Ectodermal cell (in vitro differentiated cells): ENCODE results near the gene FRG2.
"Not testable (repeated sequence)": the region's sequence is repeated elsewhere in the genome, so short reads cannot be mapped to it uniquely, and the experiment has no call there.

ENCODE experiments used
- H3K27ac ChIP-seq: 2 replicates; pipeline ENCODE4 v1.7.0; 2013; ENCODE audit warnings: mild to moderate bottlenecking, low read depth, low read length; ENCODE audit not compliant: insufficient read depth, poor library complexity, severe bottlenecking
- H3K27me3 ChIP-seq: 2 replicates; pipeline ENCODE4 v1.7.0; 2013; ENCODE audit warnings: mild to moderate bottlenecking, low read length; ENCODE audit not compliant: insufficient read depth, control insufficient read depth, poor library complexity, severe bottlenecking
- H3K36me3 ChIP-seq: one replicate; pipeline ENCODE4 v1.7.0; 2013; ENCODE audit warnings: low read length; ENCODE audit not compliant: control insufficient read depth, insufficient read depth
- H3K4me1 ChIP-seq: one replicate; pipeline ENCODE4 v1.7.0; 2013; ENCODE audit warnings: low read length; ENCODE audit not compliant: control insufficient read depth, insufficient read depth
- H3K4me3 ChIP-seq: 2 replicates; pipeline ENCODE4 v1.7.0; 2013; ENCODE audit warnings: low read depth, low read length, control low read depth; ENCODE audit not compliant: insufficient read depth
- H3K9me3 ChIP-seq: 2 replicates; pipeline ENCODE4 v1.7.0; 2013; ENCODE audit warnings: mild to moderate bottlenecking, low read length, moderate library complexity; ENCODE audit not compliant: control insufficient read depth
- WGBS, 2 experiments: methylation state at CpG; one replicate each; pipeline ENCODE4 v1.1.7; 2013; ENCODE audit warnings: missing lambda C conversion rate in 2 of 2; 5-methylcytosine and 5-hydroxymethylcytosine counted together

The FRG2 gene

DNA sequence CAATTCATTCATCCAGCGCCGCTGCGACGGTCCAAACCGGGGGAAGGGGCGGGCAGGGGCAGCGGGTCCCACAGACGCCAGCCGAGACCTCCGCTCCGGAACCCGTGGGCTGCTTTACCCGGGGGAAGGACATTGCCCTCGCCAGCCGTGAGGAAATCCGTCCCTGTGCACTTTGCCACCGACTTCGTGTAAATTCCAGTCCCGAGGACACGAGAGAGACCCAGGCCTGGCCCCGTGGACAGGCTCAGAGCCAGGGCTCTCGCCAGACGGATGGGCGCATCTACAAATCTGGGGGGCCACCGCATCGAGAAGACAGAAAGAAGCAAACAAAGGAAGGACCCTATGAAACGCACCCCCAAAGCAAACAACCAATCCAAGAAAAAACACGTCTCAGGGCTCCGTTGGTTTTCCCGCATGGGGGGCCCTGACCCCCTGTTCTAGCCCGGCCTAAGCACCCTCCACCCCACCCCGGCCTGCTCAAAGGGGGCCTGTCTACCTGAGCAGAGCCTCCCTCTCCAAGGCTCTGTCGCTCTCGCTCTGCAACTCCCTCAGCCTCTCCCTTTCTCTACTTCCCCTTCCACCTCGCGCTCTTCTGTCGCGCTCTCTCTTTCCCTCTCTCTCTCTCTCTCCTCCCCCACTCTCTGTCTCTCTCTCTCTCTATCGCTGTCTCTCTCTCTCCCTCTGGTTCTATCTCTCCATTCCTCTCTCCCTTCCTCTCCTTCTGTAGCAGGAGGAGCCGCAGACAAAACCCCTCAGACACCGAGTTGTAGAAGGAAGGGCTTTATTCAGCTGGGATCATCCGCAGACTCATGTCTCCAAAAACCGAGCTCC, 11.3 kb downstream of the FRG2 start:
- no peaks in the 10 kb centered on the region for H3K4me1 ChIP-seq
- peaks cover 25% of the 10 kb centered on the region for H3K27me3 ChIP-seq
- WGBS, 2 experiments: 79 to 81% methylated on average over 43 of the region's 43 CpGs
- no peak overlapping the region for H3K27ac ChIP-seq
- H3K4me3 ChIP-seq: no peak overlapping the region
- peaks cover 6% of the 10 kb centered on the region for H3K9me3 ChIP-seq
- no peaks in the 10 kb centered on the region for H3K36me3 ChIP-seq

DNA sequence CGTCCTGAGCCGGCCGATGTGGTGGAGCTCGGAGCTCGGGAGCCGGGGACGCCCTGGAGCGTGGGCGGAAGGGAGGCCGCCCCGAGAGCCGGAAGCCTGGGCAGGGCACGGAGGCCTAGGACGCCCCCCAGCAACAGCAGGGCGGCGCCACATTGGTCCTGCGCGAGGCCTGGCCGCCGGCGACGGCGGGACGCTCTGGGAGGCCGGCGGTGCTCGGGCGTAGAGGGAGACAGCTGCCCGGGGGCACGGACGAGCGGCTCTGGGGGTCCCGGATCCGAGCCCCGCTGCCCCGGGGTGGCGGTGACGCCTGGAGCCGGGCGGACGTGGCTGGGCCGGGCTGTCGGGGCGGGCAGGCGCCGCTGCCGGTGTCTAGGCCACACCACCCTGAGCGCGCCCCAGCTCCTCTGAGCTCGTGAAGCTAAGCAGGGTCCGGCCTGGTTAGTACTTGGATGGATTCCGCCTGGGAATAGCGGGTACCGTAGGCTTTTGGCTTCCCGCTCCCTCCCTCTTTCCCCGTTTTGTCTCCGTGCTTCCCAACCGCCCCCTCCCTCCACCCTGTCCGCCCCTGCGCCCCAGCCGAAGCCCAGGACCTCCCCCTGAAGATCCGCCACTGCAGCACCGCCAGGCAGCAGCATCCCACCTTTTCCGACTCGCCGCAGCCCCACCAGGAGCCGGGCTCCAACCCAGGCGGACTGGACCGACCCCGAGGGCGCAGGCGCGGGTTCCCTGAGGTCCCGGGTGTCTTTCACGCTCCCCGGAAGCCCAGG, 12.1 kb downstream of the FRG2 start:
- peaks cover 25% of the 10 kb centered on the region for H3K27me3 ChIP-seq
- 74 to 75% methylated on average over 76 of the region's 76 CpGs for WGBS, 2 experiments
- peaks cover 6% of the 10 kb centered on the region for H3K9me3 ChIP-seq
- H3K36me3 ChIP-seq: no peaks in the 10 kb centered on the region
- no peak overlapping the region for H3K27ac ChIP-seq
- no peaks in the 10 kb centered on the region for H3K4me1 ChIP-seq
- H3K4me3 ChIP-seq: no peak overlapping the region

- H3K36me3 ChIP-seq, H3K9me3 ChIP-seq, H3K27ac ChIP-seq, H3K4me3 ChIP-seq, H3K4me1 ChIP-seq, H3K27me3 ChIP-seq: not testable (repeated sequence)
- WGBS, 2 experiments: 93 to 100% methylated on average over 1 of the region's 3 CpGs
Observed at GRCh38 chr4:189989941-189990340, 37.1 kb downstream of the FRG2 start.

DNA sequence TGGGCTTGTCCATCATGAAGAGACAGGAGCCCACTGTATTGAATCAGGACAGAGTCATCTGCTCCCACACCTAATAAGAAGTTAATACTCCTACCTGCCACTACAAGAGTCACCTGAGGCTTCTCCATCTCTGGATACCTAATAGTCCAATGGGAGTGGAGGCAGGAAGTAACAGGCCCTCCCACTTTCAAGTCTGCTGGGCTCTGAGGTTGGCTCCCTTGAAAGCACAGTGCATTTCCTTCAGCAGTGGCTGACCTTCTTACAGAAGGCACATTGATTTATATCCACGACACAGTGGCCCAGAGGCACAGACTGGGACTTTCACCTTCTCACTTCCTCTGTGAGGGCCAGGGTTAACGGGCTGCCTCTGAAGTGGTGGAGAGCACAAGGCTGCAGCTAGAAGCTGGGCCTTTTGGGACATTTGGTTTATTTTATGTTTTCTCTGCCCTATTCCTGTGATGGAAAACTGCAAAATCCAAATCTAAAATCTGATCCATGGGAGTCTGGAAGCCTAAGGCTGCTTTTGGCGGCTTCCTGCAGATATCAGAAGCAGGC, 38.1 kb downstream of the FRG2 start:
- Histone ChIP-seq H3K4me3 (no peak overlapping the region), H3K27me3 (no peaks in the 10 kb centered on the region), H3K9me3 (no peaks in the 10 kb centered on the region), H3K4me1 (no peaks in the 10 kb centered on the region), H3K27ac (no peak overlapping the region), H3K36me3 (no peaks in the 10 kb centered on the region)
- WGBS, 2 experiments: 69 to 71% methylated on average over 3 of the region's 3 CpGs

- not testable (repeated sequence) for H3K36me3 ChIP-seq, H3K4me3 ChIP-seq, H3K27me3 ChIP-seq, H3K4me1 ChIP-seq, H3K27ac ChIP-seq, H3K9me3 ChIP-seq
- 84 to 88% methylated on average over 4 of the region's 4 CpGs for WGBS, 2 experiments
Observed at GRCh38 chr4:189985651-189986243, 41.3 kb downstream of the FRG2 start.

DNA sequence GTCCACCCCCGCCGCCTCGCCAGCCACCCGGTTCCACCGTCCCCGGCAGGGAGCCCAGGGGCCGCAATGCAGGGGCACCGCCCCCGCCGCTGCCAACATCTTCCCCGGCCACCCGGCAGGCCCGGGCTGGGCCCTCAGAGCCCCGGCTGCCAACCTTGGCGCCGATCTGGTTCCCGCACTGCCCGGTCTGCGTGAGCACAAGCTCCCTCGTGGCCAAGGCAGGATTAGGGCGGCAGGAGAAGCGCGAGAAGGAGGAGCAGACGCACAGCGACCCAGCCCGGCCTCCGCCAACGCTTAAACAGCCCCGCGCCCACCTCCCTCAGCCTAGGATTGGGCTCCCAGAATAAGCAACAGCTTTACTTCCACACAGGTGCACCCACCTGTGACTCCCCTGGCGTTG, 42.4 kb downstream of the FRG2 start:
- not testable (repeated sequence) for H3K27me3 ChIP-seq, H3K4me3 ChIP-seq, H3K9me3 ChIP-seq, H3K27ac ChIP-seq, H3K4me1 ChIP-seq, H3K36me3 ChIP-seq
- WGBS, 2 experiments: 89 to 90% methylated on average over 28 to 31 of the region's 31 CpGs

DNA sequence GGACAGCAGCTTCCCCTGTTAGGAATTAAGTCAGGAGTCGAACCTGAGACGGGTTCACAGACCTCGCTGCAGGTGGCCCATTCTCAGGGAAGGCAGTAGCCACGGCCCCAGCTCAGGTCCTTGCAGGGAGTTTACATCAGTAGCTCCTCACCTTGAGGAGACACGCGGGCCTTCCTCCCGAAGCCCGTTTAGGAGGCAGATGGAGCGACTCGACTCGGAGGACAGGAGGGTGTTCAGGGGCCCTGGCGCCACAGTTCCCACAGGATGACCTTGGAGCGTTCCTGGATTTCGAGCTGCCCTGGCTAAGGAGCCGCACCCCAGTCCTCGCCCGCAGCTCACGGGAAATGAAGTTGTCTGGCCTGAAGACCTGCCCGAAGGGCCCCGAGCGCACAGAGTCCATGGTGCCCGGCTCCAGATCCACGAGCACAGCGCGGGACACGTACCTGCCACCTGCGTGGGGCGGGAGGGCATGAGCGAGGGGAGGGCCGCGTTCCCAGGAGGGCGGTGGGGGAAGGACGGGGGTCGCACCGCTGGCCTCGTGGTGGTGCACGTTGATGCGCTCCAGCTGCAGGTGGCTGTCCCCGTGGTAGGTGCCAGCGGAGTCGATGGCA, 43.0 kb downstream of the FRG2 start:
- H3K27me3 ChIP-seq, H3K4me1 ChIP-seq, H3K9me3 ChIP-seq, H3K27ac ChIP-seq, H3K36me3 ChIP-seq, H3K4me3 ChIP-seq: not testable (repeated sequence)
- 90 to 92% methylated on average over 35 to 41 of the region's 41 CpGs for WGBS, 2 experiments

GRCh38 chr4:189981970-189982369, 45.1 kb downstream of the FRG2 start:
- 80 to 81% methylated on average over 8 of the region's 8 CpGs for WGBS, 2 experiments
- Histone ChIP-seq H3K9me3 (no peaks in the 10 kb centered on the region), H3K27ac (no peak overlapping the region), H3K36me3 (no peaks in the 10 kb centered on the region), H3K4me1 (no peaks in the 10 kb centered on the region), H3K4me3 (no peak overlapping the region), H3K27me3 (no peaks in the 10 kb centered on the region)

GRCh38 chr4:189980292-189980691, 46.8 kb downstream of the FRG2 start:
- H3K4me3 ChIP-seq, H3K4me1 ChIP-seq: not testable (repeated sequence)
- WGBS, 2 experiments: 47 to 52% methylated on average over 2 of the region's 2 CpGs

More at GRCh38 chr4:189980292-189980691, 46.8 kb downstream of the FRG2 start:
- H3K27me3 ChIP-seq, H3K9me3 ChIP-seq, H3K36me3 ChIP-seq, H3K27ac ChIP-seq: not testable (repeated sequence)
